Stimulated activated CD8-positive, alpha-beta memory T cell treated with anti-CD3 and anti-CD28 coated beads, Interleukin-7, amount 100 ng/mL, for 24 hours (primary cell): ENCODE data around the gene NAPSA.
"Not testable (repeated sequence)": the region's sequence is repeated elsewhere in the genome, so short reads cannot be mapped to it uniquely, and the experiment has no call there.

Experiments
- DNase-seq: peaks from one replicate; pipeline ENCODE4 v3.0.0-alpha.2; 2020; ENCODE audit warnings: low read depth

NAPSA gene

DNA sequence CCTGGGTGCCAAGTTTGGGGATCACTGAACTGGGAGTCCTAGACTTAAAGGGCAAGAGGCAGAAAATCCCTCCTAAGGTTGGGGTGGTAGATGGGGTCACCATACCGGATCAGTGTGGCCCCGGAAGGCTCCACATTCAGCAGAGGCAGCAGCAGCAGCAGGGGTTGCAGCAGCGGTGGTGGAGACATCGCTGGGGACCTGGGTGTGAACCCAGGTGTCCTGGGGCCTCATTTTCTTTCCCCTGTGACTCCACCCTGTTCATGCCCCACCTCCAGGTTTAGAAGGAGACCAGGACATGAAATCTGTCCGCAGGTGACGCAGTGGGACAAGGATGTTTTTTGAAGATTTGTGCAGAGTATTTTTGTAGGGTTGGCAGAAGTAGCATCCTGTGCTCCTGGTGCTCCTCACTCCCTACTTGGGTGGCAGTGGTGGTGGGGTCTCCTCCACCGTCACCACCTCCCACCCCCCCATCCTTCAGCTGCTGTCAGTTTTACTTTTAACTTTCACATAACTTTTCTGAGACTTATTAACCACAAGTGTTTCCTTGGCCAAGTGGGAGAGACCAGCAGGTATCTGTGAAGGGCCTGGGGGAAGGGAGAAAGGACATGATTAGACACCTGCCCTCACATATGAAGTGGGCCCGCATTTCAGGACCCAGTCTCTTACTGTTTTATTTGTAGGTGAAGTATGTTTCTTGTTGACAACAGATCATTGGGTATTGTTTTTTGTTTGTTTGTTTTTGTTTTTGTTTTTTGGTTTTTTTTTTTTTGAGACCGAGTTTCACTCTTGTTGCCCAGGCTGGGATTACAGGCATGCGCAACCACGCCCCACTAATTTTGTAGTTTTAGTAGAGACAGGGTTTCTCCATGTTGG is at the start of gene NAPSA:
Gene NAPSA (minus strand): TSS at position 206 of the 873 bp plus-strand sequence. CDS start 18 bp downstream, at position 188.
- DNase-seq = no peak

DNA sequence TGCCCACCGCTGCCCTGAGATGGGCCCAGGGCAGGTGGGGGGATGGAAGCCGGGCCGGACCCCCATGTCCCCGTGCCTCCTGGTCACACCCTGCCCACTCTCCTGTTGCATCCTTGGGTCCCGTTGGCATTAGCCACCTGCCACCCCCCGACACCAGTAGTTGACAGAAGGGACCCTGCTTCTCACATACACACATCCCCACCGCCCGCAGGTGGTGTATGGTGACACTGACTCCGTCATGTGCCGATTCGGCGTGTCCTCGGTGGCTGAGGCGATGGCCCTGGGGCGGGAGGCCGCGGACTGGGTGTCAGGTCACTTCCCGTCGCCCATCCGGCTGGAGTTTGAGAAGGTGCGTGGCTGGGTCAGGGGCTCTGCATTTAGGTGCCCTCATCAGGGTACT is 48.1 kb upstream of the NAPSA start:
- no peak for DNase-seq

DNA sequence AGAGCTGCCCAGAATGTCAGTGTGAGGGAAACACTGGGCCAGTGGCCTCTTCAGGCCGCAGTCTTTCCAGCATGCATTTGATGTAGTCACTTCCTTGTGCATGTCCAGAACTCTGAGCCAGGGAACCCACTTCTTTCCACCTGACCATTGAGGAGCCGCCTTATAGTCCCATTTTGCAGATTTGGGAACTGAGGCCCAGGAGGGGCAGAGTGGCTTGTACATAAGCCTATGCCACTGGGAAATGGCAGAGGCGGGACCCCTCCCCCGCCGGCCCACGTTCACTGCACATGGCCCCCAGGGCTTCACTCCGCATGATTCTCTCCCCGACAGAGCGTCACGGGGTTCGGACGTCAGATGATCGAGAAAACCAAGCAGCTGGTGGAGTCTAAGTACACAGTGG is 47.7 kb upstream of the NAPSA start:
- no peak for DNase-seq

DNA sequence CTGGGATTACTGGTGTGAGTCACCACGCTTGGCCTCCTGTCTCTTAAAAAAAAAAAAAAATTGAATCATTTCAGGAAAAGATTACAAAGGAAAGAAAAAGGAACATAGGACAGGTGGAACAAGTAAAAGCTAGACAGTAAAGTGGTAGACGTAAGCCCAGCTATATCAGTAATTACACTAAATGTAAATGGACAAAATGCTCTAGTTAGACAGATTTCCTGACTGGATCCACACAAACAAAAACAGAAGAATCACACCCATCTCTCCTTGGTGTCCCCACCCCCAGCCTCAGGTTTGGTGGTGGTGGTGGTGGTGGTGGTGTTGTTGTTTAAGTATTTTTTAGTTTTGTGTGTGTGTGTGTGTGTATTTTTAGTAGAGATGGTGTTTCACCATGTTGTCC is 47.0 kb upstream of the NAPSA start:
- no peak for DNase-seq

DNA sequence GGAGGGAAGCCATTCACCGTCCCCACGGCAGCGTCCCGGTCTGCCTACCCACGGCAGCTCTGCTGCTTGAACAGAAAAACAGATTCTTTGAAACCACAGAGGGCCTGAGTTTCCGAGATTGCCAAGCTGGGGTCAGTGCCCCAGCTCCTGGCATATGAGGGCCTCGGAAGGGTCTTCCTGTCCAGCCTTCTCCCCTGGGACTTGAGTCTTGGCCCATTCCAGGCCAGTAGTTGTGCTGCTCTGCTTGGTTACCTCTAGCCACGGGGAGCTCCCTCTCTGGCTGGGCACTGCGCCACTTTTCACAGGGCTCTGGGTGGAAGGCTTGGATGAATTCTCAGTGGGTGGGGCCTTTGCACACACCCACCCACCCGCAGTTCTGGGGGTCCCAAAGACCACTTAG is 44.7 kb upstream of the NAPSA start:
- no peak for DNase-seq

DNA sequence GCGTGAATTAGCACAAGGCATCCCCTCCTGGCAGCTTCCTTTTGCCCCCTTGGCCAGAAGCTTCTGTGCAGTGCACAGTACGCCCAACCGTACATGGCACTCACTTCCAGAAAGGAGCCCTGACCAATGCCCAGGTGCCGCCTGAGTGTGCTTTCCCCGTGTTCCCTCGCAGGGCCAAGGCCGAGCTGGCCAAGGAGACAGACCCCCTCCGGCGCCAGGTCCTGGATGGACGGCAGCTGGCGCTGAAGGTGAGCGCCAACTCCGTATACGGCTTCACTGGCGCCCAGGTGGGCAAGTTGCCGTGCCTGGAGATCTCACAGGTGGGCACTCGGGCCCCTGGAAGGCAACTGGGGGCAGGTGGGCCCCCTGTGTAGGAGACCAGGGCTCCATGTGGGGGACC is 43.9 kb upstream of the NAPSA start:
- DNase-seq = no peak

DNA sequence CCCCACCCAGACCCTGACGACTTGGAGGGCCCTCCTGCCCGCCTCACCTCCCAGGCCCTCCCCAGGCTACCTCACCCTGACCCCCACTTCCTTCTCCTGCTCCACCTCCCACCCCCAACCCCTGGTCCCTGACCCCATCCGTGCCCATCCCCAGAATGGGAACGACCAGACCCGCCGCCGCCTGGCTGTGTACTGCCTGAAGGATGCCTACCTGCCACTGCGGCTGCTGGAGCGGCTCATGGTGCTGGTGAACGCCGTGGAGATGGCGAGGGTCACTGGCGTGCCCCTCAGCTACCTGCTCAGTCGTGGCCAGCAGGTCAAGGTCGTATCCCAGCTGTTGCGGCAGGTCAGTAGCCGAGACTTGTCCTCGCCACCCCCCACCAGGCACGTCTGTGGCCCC is 41.4 kb upstream of the NAPSA start:
- DNase-seq = no peak

DNA sequence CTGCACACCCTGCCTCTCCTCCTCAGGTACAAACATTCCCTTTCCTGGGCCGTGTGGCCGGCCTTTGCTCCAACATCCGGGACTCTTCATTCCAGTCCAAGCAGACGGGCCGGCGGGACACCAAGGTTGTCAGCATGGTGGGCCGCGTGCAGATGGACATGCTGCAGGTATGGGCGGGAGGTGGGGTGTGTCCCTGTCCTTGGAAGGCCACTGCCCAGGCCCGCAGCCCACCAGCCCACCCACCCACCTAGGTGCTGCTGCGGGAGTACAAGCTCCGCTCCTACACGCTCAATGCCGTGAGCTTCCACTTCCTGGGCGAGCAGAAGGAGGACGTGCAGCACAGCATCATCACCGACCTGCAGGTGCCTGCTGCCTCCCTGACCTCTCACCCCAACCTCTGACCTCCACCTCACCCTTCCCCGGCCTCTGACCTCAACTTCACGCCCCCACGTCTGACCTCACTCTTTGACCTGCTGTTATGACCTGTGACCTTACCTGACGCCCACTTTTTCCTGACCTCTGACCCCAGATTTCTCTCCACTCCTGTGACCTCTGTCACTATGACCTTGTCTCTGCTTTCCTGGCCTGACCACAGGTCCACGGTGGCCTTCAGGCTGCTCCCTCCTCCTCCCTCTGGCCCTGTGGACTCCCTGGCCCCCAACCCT is 40.8 kb upstream of the NAPSA start:
- DNase-seq = no peak

DNA sequence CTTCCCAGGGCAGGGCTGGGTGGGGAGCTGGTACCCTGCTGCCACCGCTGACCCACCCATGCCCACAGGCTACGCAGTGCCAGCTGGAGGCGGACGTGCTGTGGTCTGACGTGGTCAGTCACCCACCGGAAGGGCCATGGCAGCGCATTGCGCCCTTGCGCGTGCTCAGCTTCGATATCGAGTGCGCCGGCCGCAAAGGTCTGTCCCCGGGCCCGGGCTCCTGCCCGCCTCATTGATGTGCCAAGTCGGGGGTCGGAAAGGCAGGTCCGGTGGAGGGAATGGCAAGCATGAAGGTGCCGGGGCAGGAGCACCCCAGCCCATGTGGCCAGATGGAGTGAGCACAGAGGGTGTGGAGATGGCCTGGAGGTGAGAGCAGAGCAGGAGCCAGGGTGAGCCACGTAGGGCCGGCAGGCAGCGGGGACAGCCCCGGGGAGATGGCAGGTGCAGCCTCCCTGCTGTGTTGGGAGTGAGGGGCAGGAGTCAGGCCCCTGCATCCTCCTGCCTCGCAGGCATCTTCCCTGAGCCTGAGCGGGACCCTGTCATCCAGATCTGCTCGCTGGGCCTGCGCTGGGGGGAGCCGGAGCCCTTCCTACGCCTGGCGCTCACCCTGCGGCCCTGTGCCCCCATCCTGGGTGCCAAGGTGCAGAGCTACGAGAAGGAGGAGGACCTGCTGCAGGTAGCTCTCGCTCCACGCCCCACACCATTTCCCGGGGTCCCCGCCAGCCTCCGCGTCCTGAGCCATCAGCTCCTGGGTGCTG is 37.3 kb upstream of the NAPSA start:
- no peak for DNase-seq

DNA sequence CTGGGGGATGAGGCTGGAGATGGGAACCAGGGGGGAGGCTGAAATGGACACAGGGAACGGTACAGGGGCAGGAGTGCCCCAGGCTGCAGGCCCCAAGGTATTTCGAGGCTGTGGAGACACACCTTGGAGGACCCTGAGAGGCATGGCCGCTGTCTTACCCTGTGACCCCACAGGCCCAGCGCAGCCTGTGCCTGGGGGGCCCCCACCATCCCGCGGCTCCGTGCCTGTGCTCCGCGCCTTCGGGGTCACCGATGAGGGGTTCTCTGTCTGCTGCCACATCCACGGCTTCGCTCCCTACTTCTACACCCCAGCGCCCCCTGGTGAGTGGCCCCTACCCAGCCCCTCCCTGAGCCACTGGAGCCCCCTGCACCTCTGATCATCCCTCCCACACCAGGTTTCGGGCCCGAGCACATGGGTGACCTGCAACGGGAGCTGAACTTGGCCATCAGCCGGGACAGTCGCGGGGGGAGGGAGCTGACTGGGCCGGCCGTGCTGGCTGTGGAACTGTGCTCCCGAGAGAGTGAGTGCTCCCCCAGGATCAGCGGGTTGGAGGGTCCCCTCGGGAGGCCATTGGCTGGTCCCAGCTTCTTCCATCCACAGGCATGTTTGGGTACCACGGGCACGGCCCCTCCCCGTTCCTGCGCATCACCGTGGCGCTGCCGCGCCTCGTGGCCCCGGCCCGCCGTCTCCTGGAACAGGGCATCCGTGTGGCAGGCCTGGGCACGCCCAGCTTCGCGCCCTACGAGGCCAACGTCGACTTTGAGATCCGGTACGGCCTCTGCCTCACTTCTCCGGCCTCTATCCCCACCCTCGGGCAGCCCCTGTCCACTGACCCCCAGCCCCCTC is 36.4 kb upstream of the NAPSA start:
- no peak for DNase-seq

DNA sequence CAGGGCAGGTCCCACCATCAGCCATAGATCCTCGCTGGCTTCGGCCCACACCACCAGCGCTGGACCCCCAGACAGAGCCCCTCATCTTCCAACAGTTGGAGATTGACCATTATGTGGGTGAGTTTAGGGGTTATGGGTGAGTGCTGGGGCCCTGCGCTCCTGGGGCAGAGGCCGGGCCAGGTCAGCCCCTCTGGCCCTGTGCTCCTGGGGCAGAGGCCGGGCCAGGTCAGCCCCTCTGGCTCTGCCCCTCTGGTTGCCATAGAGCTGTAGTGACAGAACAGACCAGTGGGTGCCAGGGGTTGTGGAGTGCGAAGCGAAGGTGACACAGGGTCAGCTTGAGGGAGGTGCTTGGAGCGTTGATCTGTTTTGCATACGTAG is 33.9 kb upstream of the NAPSA start:
- DNase-seq = no peak

DNA sequence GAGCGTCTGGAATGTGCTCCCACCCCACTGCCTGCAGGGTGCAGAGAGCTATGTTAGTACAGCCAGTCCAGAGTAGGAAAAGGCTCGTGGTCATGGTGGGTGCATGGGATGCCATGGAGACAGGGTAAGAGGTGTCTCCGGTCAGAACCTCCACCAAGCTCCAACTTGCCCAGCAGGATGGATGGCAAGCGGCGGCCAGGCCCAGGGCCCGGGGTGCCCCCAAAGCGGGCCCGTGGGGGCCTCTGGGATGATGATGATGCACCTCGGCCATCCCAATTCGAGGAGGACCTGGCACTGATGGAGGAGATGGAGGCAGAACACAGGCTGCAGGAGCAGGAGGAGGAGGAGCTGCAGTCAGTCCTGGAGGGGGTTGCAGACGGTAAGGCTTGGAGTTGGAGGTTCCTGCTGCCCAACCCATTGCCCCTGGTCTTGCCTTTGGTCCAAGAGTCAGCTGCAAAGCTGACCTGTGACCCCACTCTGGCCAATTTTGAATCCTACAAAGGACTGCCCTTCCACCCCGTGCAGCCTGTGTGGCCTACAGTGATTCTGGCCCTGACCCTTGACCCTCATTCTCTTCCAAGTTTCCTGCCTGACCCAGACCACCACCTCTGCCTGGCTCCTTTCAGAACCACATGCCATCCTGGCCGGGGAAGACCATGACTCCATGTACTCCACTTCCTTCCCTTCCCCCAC is 33.4 kb upstream of the NAPSA start:
- no peak for DNase-seq

DNA sequence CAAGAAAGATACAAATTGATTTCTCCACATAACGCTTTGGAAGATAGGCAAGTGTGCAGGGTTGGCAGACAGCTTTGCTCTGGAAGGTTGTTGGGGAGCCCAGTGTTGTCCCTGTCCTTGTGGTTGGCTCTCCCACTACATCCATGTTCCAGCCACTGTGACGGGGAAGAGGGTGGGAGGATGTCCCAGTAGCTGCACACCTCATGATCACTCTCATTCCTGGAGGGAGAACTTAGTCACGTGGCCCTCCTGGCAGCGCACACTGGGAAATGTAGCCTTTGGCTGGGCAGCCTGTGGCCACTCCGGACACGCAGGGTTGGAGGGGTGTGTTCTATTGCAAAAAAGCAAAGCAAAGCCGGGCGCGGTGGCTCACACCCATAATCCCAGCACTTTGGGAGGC is 28.6 kb upstream of the NAPSA start:
- DNase-seq = no peak

DNA sequence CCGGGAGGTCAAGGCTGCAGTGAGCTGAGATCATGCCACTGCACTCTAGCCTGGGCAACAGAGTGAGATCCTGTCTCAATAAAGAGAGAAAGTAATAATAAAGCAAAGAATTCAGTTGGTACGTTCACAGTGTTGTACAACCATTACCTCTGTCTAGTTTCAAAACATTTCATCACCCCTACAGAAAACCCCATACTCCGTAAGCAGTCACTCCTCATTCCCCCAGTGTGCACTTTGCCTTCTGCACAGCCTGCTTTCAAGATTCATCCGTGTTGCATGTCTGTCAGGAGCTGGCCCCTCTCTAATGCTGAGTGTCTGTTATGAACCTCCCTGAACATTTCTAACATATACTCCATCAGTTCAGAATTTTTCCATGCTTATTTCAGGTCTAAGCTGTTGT is 28.1 kb upstream of the NAPSA start:
- no peak for DNase-seq

DNA sequence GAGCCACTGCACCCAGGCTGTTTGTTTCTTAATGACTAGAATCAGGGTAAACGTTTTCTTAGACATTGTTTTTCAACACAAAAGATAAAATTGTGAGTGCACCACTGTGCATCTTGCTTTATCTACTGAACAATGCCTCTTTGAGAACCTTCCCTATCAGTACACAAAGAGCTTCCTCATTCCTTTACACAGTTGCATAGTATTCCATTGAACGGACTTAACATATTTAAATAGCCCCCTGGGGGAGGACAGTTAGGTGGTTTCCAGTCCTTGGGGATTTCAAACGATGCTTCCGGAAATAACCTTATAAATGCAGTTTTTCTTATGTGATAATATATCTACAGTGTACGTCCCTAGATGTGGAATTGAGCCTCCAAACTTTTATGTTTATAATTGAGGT is 27.3 kb upstream of the NAPSA start:
- DNase-seq = no peak

DNA sequence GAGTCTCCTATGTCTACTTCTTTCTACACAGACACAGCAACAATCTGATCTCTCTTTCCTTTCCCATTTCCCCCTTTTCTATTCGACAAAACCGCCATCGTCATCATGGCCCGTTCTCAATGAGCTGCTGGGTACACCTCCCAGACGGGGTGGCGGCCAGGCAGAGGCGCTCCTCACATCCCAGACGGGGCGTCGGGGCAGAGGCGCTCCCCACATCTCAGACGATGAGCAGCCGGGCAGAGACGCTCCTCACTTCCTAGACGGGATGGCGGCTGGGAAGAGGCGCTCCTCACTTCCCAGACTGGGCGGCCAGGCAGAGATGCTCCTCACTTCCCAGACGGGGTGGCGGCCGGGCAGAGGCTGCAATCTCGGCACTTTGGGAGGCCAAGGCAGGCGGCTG is 25.5 kb upstream of the NAPSA start:
- not testable (repeated sequence) for DNase-seq

DNA sequence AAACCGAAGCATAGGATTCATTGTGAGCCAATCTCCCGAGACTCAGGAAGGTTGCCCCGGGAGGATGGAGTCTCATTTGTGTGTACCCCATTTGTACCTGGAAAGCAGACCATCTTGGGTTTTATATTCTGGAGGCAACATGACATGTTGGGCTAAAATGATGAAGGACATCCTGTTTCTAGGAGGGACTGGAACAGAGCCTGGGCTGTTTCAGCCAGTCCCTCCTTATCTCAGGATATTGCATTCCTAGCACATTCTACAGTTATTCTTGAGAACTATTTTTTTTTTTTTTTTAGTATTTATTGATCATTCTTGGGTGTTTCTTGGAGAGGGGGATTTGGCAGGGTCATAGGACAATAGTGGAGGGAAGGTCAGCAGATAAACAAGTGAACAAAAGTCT is 24.9 kb upstream of the NAPSA start:
- DNase-seq = not testable (repeated sequence)

DNA sequence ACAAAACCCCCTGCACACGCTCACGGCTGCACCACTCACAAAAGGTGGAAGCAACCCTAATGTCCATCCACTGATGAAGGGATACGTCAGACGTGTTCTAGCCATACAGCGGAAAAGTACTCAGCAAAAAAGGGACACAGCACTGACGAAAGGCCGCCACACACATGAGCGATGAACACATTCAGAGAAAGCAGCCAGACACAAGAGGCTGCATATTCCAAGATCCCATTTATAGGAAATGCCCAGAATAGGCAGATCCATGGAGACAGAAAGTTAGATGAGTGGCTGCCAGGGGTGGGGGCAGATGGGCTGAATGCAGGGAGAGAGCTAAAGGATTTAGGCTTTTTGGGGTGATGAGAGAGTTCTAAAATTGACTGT is 22.4 kb upstream of the NAPSA start:
- no peak for DNase-seq

DNA sequence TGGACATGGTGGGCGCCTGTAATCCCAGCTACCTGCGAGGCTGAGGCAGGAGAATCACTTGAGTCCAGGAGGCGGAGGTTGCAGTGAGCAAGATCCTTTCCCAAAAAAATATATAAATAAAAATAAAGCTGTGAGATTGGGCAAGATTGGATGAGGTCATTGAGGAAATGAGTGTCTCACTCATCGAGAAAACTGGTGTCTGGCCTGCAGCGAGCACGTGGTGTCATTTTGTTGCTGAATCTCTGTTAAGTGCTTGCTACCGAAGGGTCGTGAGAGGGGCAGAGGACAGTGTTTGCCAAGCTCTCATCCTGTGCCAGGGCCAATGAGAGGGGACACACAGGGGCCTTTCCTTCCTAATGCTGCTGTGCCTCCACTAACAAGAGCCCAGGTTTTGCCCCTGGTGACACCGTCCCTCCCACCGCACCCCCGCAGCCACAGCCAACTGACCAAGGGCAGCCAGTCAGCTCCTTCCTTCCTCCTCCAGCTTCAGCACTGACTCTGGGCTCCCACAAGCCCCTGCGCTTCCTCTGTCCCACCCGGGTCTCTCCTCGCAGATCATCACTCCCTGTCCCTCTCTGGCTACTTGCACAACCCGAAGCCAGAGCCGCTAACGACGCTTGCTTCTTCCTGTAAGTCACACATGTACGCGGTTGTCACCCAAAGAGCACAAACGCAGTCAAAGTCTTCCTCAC is 21.9 kb upstream of the NAPSA start:
- no peak for DNase-seq

DNA sequence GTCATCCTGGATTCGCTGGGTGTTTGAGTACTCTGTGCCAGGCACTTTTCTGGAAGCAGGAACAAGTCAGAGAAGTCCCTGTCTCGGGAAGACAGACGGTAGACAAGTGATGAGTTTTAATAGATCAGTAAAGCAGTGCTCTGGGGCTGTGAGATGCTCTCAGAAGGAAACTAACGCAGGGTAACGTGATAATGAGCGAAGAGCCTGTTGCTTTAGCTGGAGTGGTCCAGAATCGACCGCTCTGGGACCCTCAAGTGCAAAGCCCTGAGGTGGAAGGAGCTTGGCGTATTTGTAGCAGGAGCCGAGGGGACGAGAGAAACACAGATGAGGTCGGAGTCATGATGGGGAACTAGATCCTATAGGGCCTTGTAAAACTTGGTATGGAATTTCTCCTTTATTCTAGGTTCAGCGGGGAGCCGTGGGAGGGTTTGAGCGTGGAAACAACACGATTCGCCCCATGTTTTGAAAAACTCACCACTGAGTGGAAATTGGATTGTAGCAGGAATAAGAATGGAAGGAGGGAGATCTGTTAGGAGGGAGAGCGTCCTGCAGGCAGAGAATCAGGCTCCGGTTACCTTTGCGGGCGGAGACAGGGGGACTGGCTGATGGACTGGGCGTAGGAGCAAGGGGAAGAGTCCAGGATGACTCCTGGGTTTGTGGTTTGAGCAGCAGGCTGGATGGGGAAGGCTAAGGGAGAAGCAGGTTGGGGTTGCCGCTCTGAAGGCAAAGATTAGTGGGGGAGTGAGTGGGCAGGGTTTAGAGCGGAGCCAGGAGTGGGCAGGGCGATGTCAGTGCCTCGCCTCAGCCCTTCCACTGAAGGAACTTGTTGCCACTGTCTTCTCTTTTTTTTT is 19.5 kb upstream of the NAPSA start:
- no peak for DNase-seq
